SKM-1 treated with dmso at 0.1 percent for 144 hours (cell line): ENCODE data around the gene ZNF576.
"Not testable (repeated sequence)": the region's sequence is repeated elsewhere in the genome, so short reads cannot be mapped to it uniquely, and the experiment has no call there.

Source experiments
- DNase-seq: peaks from one replicate; lab custom pipeline; 2025; ENCODE audit not compliant: unreplicated experiment; lab: John Stamatoyannopoulos, UW

The ZNF576 gene

DNA sequence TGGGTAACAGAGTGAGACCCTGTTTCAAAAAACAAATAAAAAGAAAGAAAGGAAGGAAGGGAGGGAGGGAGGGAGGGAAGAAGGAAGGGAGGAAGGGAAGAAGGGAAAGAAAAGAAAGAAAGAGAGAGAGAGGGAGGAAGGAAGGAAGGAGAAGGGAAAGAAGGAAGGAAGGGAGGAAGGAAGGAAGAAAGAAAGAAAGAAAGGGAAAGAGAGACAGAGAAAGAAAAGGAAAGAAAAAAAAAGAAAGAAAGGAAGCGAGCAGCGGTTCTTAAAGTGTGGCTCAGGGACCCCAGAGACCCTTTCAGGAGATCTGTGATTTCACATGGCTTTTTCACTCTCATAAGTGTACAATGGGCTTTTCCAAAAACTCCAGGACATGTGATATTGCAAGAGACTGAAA, 53.1 kb downstream of the ZNF576 start:
- DNase-seq: no peak

DNA sequence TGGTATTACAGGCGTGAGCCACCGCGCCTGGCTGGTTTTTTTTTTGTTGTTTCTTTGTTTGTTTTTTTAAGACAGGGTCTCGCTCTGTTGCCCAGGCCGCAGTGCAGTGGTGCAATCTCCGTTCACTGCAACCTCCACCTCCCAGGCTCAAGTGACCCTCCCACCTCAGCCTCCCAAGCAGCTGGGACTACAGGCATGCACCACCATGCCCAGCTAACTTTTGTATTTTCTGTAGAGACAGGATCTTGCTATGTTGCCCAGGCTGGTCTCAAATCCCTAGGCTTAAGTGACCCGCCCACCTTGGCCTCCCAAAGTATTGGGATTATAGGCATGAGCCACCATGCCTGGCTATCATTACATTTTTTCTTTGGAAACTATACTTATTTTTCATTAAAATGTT, 53.9 kb downstream of the ZNF576 start:
- not testable (repeated sequence) for DNase-seq
